ENCODE data around the gene SETD5.

Gene SETD5

GRCh38 chr3:9508781-9509180 lies 111.4 kb downstream of the SETD5 start:
- Histone ChIP-seq H3K9me3 (ENCODE audit: control insufficient read depth in 1 of 2, low read length in 2 of 2) (no peaks in the 10 kb centered on the region), H3K27ac (ENCODE audit: low read depth, low read length) (no peak overlapping the region), H3K36me3 (ENCODE audit: control insufficient read depth in 1 of 2, insufficient read depth in 2 of 2, low read length in 2 of 2) (no peaks in the 10 kb centered on the region), H3K27me3 (ENCODE audit: control insufficient read depth in 1 of 2, insufficient read depth in 2 of 2, low read length in 2 of 2) (peaks cover 15 to 17% of the 10 kb centered on the region in 2 donors), H3K9ac (ENCODE audit: low read depth in 1 of 2, low read length in 2 of 2) (no peak overlapping the region), H3K4me3 (ENCODE audit: low read depth in 1 of 2, low read length in 2 of 2) (no peak overlapping the region), H3K4me1 (ENCODE audit: control insufficient read depth in 1 of 2, insufficient read depth in 2 of 2, low read length in 2 of 2) (no peaks in the 10 kb centered on the region)

- no peak overlapping the region for H3K4me3 ChIP-seq (ENCODE audit: low read depth in 1 of 2, low read length in 2 of 2)
- no peak overlapping the region for H3K9ac ChIP-seq (ENCODE audit: low read depth in 1 of 2, low read length in 2 of 2)
- peaks cover 15 to 17% of the 10 kb centered on the region in 2 donors for H3K27me3 ChIP-seq (ENCODE audit: control insufficient read depth in 1 of 2, insufficient read depth in 2 of 2, low read length in 2 of 2)
- no peaks in the 10 kb centered on the region for H3K9me3 ChIP-seq (ENCODE audit: control insufficient read depth in 1 of 2, low read length in 2 of 2)
- no peaks in the 10 kb centered on the region for H3K4me1 ChIP-seq (ENCODE audit: control insufficient read depth in 1 of 2, insufficient read depth in 2 of 2, low read length in 2 of 2)
- no peaks in the 10 kb centered on the region for H3K36me3 ChIP-seq (ENCODE audit: control insufficient read depth in 1 of 2, insufficient read depth in 2 of 2, low read length in 2 of 2)
- H3K27ac ChIP-seq (ENCODE audit: low read depth, low read length) = no peak overlapping the region
These were observed 115.1 kb downstream of the SETD5 start for GRCh38 chr3:9512456-9513045.

GRCh38 chr3:9514306-9514705 lies 116.9 kb downstream of the SETD5 start:
- Histone ChIP-seq H3K9me3 (ENCODE audit: control insufficient read depth in 1 of 2, low read length in 2 of 2) (no peaks in the 10 kb centered on the region), H3K36me3 (ENCODE audit: control insufficient read depth in 1 of 2, insufficient read depth in 2 of 2, low read length in 2 of 2) (no peaks in the 10 kb centered on the region), H3K9ac (ENCODE audit: low read depth in 1 of 2, low read length in 2 of 2) (no peak overlapping the region), H3K4me1 (ENCODE audit: control insufficient read depth in 1 of 2, insufficient read depth in 2 of 2, low read length in 2 of 2) (no peaks in the 10 kb centered on the region), H3K27ac (ENCODE audit: low read depth, low read length) (no peak overlapping the region), H3K27me3 (ENCODE audit: control insufficient read depth in 1 of 2, insufficient read depth in 2 of 2, low read length in 2 of 2) (peaks cover 8 to 9% of the 10 kb centered on the region in 2 donors), H3K4me3 (ENCODE audit: low read depth in 1 of 2, low read length in 2 of 2) (no peak overlapping the region)

GRCh38 chr3:9514956-9515355 lies 117.5 kb downstream of the SETD5 start:
- H3K9me3 ChIP-seq (ENCODE audit: control insufficient read depth in 1 of 2, low read length in 2 of 2) = no peaks in the 10 kb centered on the region

GRCh38 chr3:9525078-9525477 lies 127.7 kb downstream of the SETD5 start:
- Histone ChIP-seq H3K4me1 (ENCODE audit: control insufficient read depth in 1 of 2, insufficient read depth in 2 of 2, low read length in 2 of 2) (no peaks in the 10 kb centered on the region), H3K27ac (ENCODE audit: low read depth, low read length) (no peak overlapping the region), H3K36me3 (ENCODE audit: control insufficient read depth in 1 of 2, insufficient read depth in 2 of 2, low read length in 2 of 2) (no peaks in the 10 kb centered on the region), H3K9ac (ENCODE audit: low read depth in 1 of 2, low read length in 2 of 2) (no peak overlapping the region), H3K4me3 (ENCODE audit: low read depth in 1 of 2, low read length in 2 of 2) (no peak overlapping the region), H3K27me3 (ENCODE audit: control insufficient read depth in 1 of 2, insufficient read depth in 2 of 2, low read length in 2 of 2) (peaks cover 0 to 4% of the 10 kb centered on the region in 2 donors), H3K9me3 (ENCODE audit: control insufficient read depth in 1 of 2, low read length in 2 of 2) (no peaks in the 10 kb centered on the region)

More at GRCh38 chr3:9514956-9515355, 117.5 kb downstream of the SETD5 start:
- no peak overlapping the region for H3K27ac ChIP-seq (ENCODE audit: low read depth, low read length)
- H3K4me3 ChIP-seq (ENCODE audit: low read depth in 1 of 2, low read length in 2 of 2) = no peak overlapping the region
- no peaks in the 10 kb centered on the region for H3K4me1 ChIP-seq (ENCODE audit: control insufficient read depth in 1 of 2, insufficient read depth in 2 of 2, low read length in 2 of 2)
- no peak overlapping the region for H3K9ac ChIP-seq (ENCODE audit: low read depth in 1 of 2, low read length in 2 of 2)
- peaks cover 1 to 3% of the 10 kb centered on the region in 2 donors for H3K27me3 ChIP-seq (ENCODE audit: control insufficient read depth in 1 of 2, insufficient read depth in 2 of 2, low read length in 2 of 2)
- H3K36me3 ChIP-seq (ENCODE audit: control insufficient read depth in 1 of 2, insufficient read depth in 2 of 2, low read length in 2 of 2) = no peaks in the 10 kb centered on the region

All from duodenal mucosa (tissue), 2 donors.